ENCODE results near the gene FHIT.

FHIT gene

DNA sequence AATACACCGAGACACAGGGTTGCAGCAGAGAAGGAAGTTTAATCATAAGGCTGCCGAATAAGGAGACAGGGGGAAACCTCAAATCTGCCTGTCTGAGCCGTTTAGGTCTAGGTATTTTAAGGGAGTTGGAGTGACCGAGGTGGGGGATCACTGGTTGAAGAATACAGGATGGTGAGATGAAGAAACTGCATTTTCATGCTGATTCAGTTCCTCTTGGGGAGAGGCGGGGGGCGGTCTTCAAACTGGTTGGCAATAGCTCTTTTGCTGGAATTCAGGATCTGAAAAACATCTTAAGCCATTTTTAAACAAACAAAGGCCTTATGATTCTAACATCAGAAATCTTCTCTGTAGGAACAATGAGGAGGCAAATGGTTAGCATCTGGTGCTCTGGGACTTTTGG is 1502.0 kb downstream of the FHIT start:
- TF ChIP-seq, protein P1, sequence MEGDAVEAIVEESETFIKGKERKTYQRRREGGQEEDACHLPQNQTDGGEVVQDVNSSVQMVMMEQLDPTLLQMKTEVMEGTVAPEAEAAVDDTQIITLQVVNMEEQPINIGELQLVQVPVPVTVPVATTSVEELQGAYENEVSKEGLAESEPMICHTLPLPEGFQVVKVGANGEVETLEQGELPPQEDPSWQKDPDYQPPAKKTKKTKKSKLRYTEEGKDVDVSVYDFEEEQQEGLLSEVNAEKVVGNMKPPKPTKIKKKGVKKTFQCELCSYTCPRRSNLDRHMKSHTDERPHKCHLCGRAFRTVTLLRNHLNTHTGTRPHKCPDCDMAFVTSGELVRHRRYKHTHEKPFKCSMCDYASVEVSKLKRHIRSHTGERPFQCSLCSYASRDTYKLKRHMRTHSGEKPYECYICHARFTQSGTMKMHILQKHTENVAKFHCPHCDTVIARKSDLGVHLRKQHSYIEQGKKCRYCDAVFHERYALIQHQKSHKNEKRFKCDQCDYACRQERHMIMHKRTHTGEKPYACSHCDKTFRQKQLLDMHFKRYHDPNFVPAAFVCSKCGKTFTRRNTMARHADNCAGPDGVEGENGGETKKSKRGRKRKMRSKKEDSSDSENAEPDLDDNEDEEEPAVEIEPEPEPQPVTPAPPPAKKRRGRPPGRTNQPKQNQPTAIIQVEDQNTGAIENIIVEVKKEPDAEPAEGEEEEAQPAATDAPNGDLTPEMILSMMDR (IDR thresholded peaks at IDR 0.05) = no peak
- Mint-ChIP-seq H3K36me3 (ENCODE audit: low read depth) (peaks cover 6% of the 10 kb centered on the region), H3K27me3 (ENCODE audit: low read depth, poor library complexity) (no peaks in the 10 kb centered on the region), H3K9me3 (peaks cover 35% of the 10 kb centered on the region), H3K4me1 (peaks cover 13% of the 10 kb centered on the region), H3K27ac (no peak overlapping the region), H3K4me3 (no peak overlapping the region)
- no peak for DNase-seq

- Mint-ChIP-seq H3K27ac (no peak overlapping the region), H3K4me3 (no peak overlapping the region), H3K36me3 (ENCODE audit: low read depth) (peaks cover 11% of the 10 kb centered on the region), H3K4me1 (peaks cover 4% of the 10 kb centered on the region), H3K27me3 (ENCODE audit: low read depth, poor library complexity) (no peaks in the 10 kb centered on the region), H3K9me3 (peaks cover 45% of the 10 kb centered on the region)
- TF ChIP-seq, protein P1 (IDR thresholded peaks at IDR 0.05) = no peak
- no peak for DNase-seq
Measured at GRCh38 chr3:59746585-59746984, 1504.7 kb downstream of the FHIT start.

- TF ChIP-seq, protein P1 (IDR thresholded peaks at IDR 0.05) = no peak
- Mint-ChIP-seq H3K27me3 (ENCODE audit: low read depth, poor library complexity) (no peaks in the 10 kb centered on the region), H3K27ac (no peak overlapping the region), H3K36me3 (ENCODE audit: low read depth) (no peaks in the 10 kb centered on the region), H3K4me1 (peaks cover 25% of the 10 kb centered on the region), H3K9me3 (no peaks in the 10 kb centered on the region), H3K4me3 (no peak overlapping the region)
- no peak for DNase-seq
Measured at GRCh38 chr3:59737241-59737640, 1514.0 kb downstream of the FHIT start.

- H3K27me3 Mint-ChIP-seq (ENCODE audit: low read depth, poor library complexity) = peaks cover 2% of the 10 kb centered on the region
- H3K36me3 Mint-ChIP-seq (ENCODE audit: low read depth) = no peaks in the 10 kb centered on the region
Measured at GRCh38 chr3:59734061-59734460, 1517.2 kb downstream of the FHIT start.

DNA sequence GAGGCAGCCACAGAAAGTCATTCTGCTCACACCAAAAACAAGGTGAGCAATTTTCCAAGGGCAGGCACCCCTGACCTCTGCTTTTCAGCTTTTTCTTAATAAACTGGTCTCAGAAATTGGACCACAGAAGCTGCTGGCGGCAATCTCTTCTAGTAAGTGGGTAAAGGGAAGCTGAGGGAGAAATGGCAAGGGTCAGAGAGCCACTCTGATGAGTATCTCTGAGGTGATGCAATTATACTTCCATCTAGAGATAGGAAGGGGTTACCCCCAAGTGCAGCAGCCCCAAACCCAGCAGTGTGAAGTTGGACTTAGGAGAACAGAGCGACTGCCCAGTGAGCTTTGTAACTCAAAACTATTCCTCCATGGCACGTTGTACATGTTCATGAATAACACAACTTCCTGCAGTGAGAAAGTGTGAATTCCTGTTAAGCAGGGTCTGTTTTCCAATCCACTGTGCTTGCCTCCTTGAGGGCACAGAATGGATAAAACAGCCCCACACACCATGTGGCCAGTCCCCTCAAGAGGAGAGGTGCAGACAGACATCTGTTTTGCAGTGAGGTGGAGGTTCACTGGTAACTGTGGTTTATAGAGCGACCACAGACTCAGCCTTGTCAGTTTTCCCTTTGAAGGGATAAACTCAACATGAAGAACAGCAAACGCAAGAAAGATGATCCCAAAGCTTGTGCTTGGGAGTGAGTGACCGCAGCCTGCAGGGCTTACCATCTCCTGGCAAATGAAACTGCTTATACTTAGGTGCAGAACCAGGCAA is 1518.0 kb downstream of the FHIT start:
- Mint-ChIP-seq H3K27me3 (ENCODE audit: low read depth, poor library complexity) (peaks cover 5% of the 10 kb centered on the region), H3K4me3 (no peak overlapping the region), H3K27ac (peak overlapping the region; percentile 91), H3K9me3 (no peaks in the 10 kb centered on the region), H3K4me1 (peaks cover 48% of the 10 kb centered on the region), H3K36me3 (ENCODE audit: low read depth) (no peaks in the 10 kb centered on the region)
- TF ChIP-seq, protein P1 (IDR thresholded peaks at IDR 0.05) = no peak
- DNase-seq = no peak

More at GRCh38 chr3:59734061-59734460, 1517.2 kb downstream of the FHIT start:
- no peak overlapping the region for H3K4me3 Mint-ChIP-seq
- H3K9me3 Mint-ChIP-seq = no peaks in the 10 kb centered on the region
- no peak overlapping the region for H3K27ac Mint-ChIP-seq
- peaks cover 40% of the 10 kb centered on the region for H3K4me1 Mint-ChIP-seq
- TF ChIP-seq, protein P1 (IDR thresholded peaks at IDR 0.05) = no peak
- no peak for DNase-seq

- Mint-ChIP-seq H3K4me1 (peaks cover 57% of the 10 kb centered on the region), H3K9me3 (no peaks in the 10 kb centered on the region), H3K36me3 (ENCODE audit: low read depth) (no peaks in the 10 kb centered on the region), H3K27ac (no peak overlapping the region), H3K4me3 (no peak overlapping the region), H3K27me3 (ENCODE audit: low read depth, poor library complexity) (peaks cover 5% of the 10 kb centered on the region)
- no peak for DNase-seq
- TF ChIP-seq, protein P1 (IDR thresholded peaks at IDR 0.05) = no peak
Measured at GRCh38 chr3:59731943-59732342, 1519.3 kb downstream of the FHIT start.
